Thymus (tissue), 11 donors: Measurements from ENCODE around the gene KCNJ1. TPM values are rescaled to one million over a fixed set of nuclear protein-coding genes. Genes with fewer than 3 reads are reported as not detected.

Source experiments
- DNase-seq, 9 donors: peaks; one replicate each; pipeline ENCODE4 v3.0.0-alpha.2; 2013; ENCODE audit warnings: low spot score in 9 of 9, low read depth in 6 of 9, missing footprints in 1 of 9
- H3K27ac ChIP-seq, 2 donors: one replicate each; pipeline ENCODE4 v1.5.1; 2013; ENCODE audit warnings: control low read depth in 1 of 2, low read depth in 1 of 2, low read length in 1 of 2, mild to moderate bottlenecking in 1 of 2, moderate library complexity in 1 of 2
- H3K27me3 ChIP-seq, 2 donors: one replicate each; pipeline ENCODE4 v1.5.1; 2013; ENCODE audit warnings: low read length in 1 of 2; ENCODE audit not compliant: control insufficient read depth in 2 of 2, insufficient read depth in 1 of 2
- H3K36me3 ChIP-seq, 2 donors: one replicate each; pipeline ENCODE4 v1.5.1; 2013; ENCODE audit warnings: low read length in 1 of 2, mild to moderate bottlenecking in 1 of 2, moderate library complexity in 1 of 2; ENCODE audit not compliant: control insufficient read depth in 2 of 2, insufficient read depth in 2 of 2
- H3K4me1 ChIP-seq, 2 donors: one replicate each; pipeline ENCODE4 v1.5.1; 2013; ENCODE audit warnings: low read length in 2 of 2; ENCODE audit not compliant: control insufficient read depth in 2 of 2, insufficient read depth in 2 of 2
- H3K4me3 ChIP-seq, 2 donors: one replicate each; pipeline ENCODE4 v1.5.1; 2013; ENCODE audit warnings: low read length in 2 of 2, control low read depth in 1 of 2, mild to moderate bottlenecking in 1 of 2
- H3K9me3 ChIP-seq, 2 donors: one replicate each; pipeline ENCODE4 v1.5.1; 2013; ENCODE audit warnings: low read length in 1 of 2, mild to moderate bottlenecking in 1 of 2; ENCODE audit not compliant: control insufficient read depth in 2 of 2, insufficient read depth in 1 of 2
- WGBS: extraction: QIAGEN DNeasy Blood & Tissue Kit; methylation state at CpG from one replicate; pipeline ENCODE4 v1.1.7; 2013; 5-methylcytosine and 5-hydroxymethylcytosine counted together
- polyA plus RNA-seq: library from polyadenylated mRNA; stranded (reverse); fragments of 200-250 nt; gene quantifications from one replicate; pipeline ENCODE4 v1.2.3, GENCODE V29; 2013
- total RNA-seq: library from RNA; stranded (reverse); fragments of 120-200 nt; gene quantifications from one replicate; pipeline ENCODE4 v1.2.4, GENCODE V29; 2013
- donor health status: healthy.

Gene KCNJ1
- total and polyA plus RNA-seq, 2 donors, result 0.18 to 0.19 TPM

DNA sequence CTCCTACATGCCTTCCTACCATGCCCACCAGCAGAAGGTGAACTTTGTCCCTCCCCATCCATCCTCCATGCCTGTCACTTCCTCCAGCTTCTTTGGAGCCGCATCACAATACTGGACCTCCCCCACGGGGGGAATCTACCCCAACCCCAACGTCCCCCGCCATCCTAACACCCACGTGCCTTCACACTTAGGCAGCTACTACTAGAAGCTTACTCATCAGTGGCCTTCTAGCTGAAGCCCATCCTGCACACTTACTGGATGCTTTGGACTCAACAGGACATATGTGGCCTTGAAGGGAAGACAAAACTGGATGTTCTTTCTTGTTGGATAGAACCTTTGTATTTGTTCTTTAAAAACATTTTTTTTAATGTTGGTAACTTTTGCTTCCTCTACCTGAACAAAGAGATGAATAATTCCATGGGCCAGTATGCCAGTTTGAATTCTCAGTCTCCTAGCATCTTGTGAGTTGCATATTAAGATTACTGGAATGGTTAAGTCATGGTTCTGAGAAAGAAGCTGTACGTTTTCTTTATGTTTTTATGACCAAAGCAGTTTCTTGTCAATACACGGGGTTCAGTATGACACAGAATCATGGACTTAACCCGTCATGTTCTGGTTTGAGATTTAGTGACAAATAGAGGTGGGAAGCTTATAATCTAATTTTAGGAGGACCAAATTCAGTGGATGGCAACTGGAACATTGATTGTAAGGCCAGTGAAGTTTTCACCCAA, 56.1 kb downstream of the KCNJ1 start:
- Histone ChIP-seq H3K36me3 (peaks cover 41 to 61% of the 10 kb centered on the region in 2 donors), H3K4me1 (no peaks in the 10 kb centered on the region), H3K27ac (no peak overlapping the region), H3K4me3 (no peak overlapping the region), H3K27me3 (no peaks in the 10 kb centered on the region), H3K9me3 (peaks cover 0 to 4% of the 10 kb centered on the region in 2 donors)
- DNase-seq, result no peak
- WGBS, result 94% methylated on average over 8 of the region's 8 CpGs

DNA sequence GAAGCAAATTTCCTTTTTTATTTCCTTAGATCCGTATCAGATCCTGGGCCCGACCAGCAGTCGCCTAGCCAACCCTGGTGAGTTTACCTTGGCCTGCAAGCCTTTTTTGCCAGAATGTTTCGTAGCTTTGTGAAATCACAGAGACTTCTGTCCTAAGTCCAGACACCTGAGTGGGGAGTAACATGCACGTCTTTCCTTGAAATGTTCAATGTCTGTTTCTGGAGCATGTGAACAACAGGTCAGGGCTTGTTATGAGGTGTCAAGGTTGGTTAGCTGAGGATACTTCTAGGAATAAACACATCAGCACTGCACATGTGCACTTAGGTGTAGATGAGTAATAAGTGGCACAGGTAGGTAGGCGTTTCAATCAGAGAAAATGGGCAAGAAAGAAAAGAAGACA, 58.0 kb downstream of the KCNJ1 start:
- DNase-seq, result no peak
- 87% methylated on average over 6 of the region's 6 CpGs for WGBS
- Histone ChIP-seq H3K4me3 (no peak overlapping the region), H3K27ac (no peak overlapping the region), H3K9me3 (peaks cover 0 to 4% of the 10 kb centered on the region in 2 donors), H3K4me1 (no peaks in the 10 kb centered on the region), H3K36me3 (peaks cover 47 to 78% of the 10 kb centered on the region in 2 donors), H3K27me3 (no peaks in the 10 kb centered on the region)

DNA sequence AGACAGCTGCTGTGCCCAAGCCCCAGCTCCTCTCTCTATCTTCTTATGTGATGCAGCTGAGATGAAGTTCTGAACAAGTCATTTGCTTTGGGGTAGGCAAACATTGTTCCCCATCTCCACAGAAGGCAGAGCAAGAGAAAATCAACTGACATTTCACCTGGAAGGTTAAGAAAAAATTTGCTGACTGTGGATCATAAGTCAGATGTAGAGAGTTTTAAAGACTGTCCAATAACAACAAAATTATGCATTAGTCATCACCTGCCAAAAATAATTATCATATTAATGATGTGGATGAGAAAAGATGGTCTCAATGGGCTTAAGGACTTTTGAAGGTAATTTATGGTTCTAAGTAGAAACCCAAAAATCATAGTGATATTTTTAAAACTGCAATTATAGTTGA, 59.2 kb downstream of the KCNJ1 start:
- H3K27ac ChIP-seq, result no peak overlapping the region
- H3K36me3 ChIP-seq, result peaks cover 44 to 76% of the 10 kb centered on the region in 2 donors
- no peaks in the 10 kb centered on the region for H3K27me3 ChIP-seq
- no peaks in the 10 kb centered on the region for H3K4me1 ChIP-seq
- no peak for DNase-seq
- no peaks in the 10 kb centered on the region for H3K9me3 ChIP-seq
- no peak overlapping the region for H3K4me3 ChIP-seq

DNA sequence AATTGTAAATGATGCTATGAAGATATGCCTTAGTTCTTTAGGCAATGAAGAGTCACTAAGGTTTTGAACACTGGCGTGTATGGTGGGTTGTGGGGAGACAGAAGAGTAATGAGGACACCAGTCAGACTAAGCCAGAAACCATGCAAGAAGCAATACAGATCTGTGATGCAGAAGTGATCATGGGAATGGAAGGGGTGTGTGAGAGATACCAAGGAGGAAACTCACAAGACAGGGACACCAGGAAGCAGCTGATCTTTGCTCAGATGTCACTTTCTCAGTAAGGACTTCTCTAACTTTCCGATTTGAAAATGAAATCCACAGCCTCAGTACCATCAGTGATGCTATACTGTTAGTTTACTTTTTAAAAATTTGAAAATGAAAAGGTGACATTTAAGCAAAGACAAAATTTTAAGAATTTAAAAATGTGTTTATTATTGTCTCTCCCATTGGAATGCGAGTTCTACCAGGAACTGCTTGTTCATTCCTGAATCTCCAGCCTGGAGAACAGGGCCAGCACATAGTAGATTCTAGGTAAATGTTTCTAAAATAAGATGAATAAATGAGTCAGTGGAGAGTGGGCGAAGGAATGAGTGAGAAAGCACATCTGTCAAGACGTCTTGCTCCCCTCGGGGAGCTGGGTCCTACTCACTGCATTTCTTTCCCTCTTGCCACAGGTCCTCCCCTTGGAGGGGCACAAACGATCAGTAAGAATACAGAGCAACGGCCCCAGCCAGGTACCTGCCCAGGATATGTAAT, 60.4 kb downstream of the KCNJ1 start:
- no peak overlapping the region for H3K27ac ChIP-seq
- DNase-seq, result no peak
- H3K4me1 ChIP-seq, result peaks cover 0 to 3% of the 10 kb centered on the region in 2 donors
- H3K36me3 ChIP-seq, result peaks cover 44 to 76% of the 10 kb centered on the region in 2 donors
- H3K4me3 ChIP-seq, result no peak overlapping the region
- no peaks in the 10 kb centered on the region for H3K27me3 ChIP-seq
- H3K9me3 ChIP-seq, result no peaks in the 10 kb centered on the region
- 90% methylated on average over 8 of the region's 8 CpGs for WGBS

DNA sequence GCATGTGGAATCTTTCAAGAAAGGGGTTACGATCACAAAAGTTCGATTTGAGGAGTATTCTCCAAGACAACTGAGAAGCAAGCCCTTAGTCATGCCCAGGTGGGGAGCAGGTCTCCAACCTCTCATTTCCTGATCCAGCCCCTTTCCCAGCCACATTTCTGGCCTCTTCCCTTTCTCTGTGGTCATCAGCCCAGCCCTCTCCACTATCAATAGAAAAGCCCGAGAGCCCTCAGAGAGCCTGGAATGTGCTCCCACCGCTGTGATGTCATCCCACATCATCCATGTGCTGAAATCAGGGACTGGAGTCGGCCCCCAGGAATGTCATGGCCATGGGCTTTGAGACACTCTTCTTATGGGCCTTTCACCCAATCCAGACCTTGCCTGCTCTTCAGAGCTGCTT, 62.6 kb downstream of the KCNJ1 start:
- Histone ChIP-seq H3K4me1 (peaks cover 0 to 3% of the 10 kb centered on the region in 2 donors), H3K4me3 (no peak overlapping the region), H3K36me3 (peaks cover 44 to 78% of the 10 kb centered on the region in 2 donors), H3K27ac (no peak overlapping the region), H3K27me3 (no peaks in the 10 kb centered on the region), H3K9me3 (no peaks in the 10 kb centered on the region)
- WGBS, result 98% methylated on average over 5 of the region's 5 CpGs
- DNase-seq, result no peak

DNA sequence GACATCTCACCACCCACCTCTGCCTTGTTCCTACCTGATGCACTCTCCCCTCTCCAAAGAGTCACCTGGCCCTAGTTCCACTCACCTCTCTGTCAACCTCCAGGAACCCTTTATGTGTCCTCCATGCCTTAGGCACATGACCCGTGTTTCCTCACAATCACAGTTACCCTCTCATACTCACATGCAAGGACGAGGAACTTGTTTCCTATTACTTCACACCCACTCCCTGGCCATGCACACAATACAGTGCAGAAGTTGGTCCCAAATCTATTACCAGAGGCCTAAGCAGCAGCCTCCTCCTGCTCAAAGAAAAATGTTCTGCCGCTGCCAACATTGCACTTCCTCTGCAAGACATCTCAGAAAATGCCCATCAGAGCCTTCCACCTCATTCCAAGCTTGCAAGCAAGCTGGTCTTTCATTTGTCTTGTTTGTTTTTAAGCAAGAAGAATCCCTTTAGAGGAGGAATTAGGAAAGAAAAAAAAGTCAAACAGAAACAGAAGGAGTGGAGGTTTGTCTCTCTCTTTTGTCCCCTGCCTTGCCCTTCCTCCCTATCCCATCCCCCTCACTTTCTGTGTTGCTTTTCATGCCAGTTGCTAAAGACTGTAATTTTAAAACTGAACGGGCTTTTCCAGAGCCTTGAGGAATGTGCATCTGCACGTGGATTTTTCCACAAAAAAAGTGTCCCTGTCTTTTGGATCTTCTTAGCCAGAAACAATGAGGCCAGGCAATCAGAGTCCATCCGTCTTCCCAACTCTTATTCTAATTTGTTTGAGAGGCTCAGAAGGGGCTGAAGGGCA, 63.4 kb downstream of the KCNJ1 start:
- H3K36me3 ChIP-seq, result peaks cover 51 to 76% of the 10 kb centered on the region in 2 donors
- H3K27ac ChIP-seq, result no peak overlapping the region
- H3K27me3 ChIP-seq, result no peaks in the 10 kb centered on the region
- DNase-seq, result no peak
- no peak overlapping the region for H3K4me3 ChIP-seq
- peaks cover 0 to 3% of the 10 kb centered on the region in 2 donors for H3K4me1 ChIP-seq
- 94% methylated on average over 6 of the region's 6 CpGs for WGBS
- H3K9me3 ChIP-seq, result no peaks in the 10 kb centered on the region

DNA sequence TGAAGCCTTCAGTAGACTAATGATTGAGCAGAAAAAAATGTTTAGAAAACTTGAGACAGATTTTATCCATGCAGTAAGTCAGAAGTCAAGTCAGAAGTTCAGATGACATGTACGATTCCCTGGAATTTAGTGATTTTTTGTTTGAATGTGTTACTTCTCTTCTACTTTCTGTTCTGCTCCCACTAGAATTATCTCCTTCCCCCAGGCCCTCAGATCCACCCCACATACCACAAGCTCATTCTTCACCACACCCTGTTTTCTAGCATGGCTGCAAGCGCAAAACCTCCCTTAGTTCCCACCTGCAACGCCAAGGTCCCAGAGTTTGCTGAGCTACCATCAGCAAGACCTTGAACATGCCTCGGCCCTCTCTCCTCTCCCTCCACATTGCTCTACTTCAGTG, 64.1 kb downstream of the KCNJ1 start:
- H3K4me1 ChIP-seq, result peaks cover 0 to 3% of the 10 kb centered on the region in 2 donors
- peaks cover 57 to 76% of the 10 kb centered on the region in 2 donors for H3K36me3 ChIP-seq
- H3K4me3 ChIP-seq, result no peak overlapping the region
- H3K27me3 ChIP-seq, result no peaks in the 10 kb centered on the region
- DNase-seq, result no peak
- no peak overlapping the region for H3K27ac ChIP-seq
- WGBS, result 95% methylated on average over 4 of the region's 4 CpGs
- H3K9me3 ChIP-seq, result no peaks in the 10 kb centered on the region

DNA sequence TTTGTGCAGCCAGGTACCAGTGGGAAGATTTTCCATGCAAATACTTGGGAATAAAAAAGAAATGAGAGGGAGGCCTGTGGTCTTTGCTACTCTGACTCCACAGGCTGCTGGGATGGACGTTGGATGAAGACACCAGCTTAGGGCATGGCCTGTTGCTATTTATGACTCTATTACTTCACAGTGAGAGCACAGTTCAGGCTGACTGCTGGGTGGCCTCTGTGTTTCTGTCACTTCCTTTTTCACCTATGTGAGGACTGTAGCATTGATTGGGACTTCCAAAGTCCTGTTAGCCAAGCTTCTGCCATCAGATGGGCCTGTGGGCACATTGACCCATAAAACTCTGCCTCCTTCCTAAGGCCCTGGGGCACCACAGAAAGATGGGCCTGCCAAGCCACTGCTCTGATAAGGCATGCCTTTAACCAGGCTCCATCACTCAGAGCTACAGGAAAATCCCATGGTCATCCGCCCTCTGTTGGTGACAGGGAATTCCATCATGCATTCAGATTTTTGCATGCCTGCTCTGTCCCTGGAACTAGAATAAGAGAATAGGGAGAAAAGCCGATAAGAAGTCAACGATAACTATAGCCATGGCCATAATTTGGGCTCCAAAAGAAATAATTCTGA, 64.6 kb downstream of the KCNJ1 start:
- no peaks in the 10 kb centered on the region for H3K27me3 ChIP-seq
- H3K36me3 ChIP-seq, result peaks cover 56 to 73% of the 10 kb centered on the region in 2 donors
- 95% methylated on average over 4 of the region's 4 CpGs for WGBS
- peaks cover 0 to 3% of the 10 kb centered on the region in 2 donors for H3K4me1 ChIP-seq
- no peak for DNase-seq
- no peak overlapping the region for H3K27ac ChIP-seq
- no peak overlapping the region for H3K4me3 ChIP-seq
- no peaks in the 10 kb centered on the region for H3K9me3 ChIP-seq
